BJ (cell line): ENCODE data around the gene CTIF. TPM values are rescaled to one million over a fixed set of nuclear protein-coding genes. Genes with fewer than 3 reads are reported as not detected.

Source experiments
- CTCF ChIA-PET: fragments of 350-600 bp; formaldehyde crosslinking; extraction: SDS; loops from one replicate; lab custom pipeline; 2021; ENCODE audit warnings: antibody characterized with exemption, inconsistent platforms; lab: Yijun Ruan, JAX
- POLR2A ChIA-PET: fragments of 300-600 bp; sonication (Branson Sonifier 250); formaldehyde crosslinking; extraction: SDS; loops from one replicate; lab custom pipeline; 2021; ENCODE audit warnings: antibody characterized with exemption; lab: Charles Lee
- DNase-seq: peaks from one replicate; pipeline ENCODE4 v3.0.0-alpha.2; 2011; ENCODE audit warnings: low read depth
- H3K27me3 ChIP-seq: 2 replicates; pipeline ENCODE4 v1.6.0; 2011; ENCODE audit warnings: low read length; ENCODE audit not compliant: control insufficient read depth, insufficient read depth
- H3K36me3 ChIP-seq: 2 replicates; pipeline ENCODE4 v1.5.1; 2011; ENCODE audit warnings: low read length; ENCODE audit not compliant: control insufficient read depth, insufficient read depth
- H3K4me3 ChIP-seq: 2 replicates; pipeline ENCODE4 v1.5.1; 2011; ENCODE audit warnings: low read depth, mild to moderate bottlenecking, control low read depth, low read length
- polyA plus RNA-seq: library from polyadenylated mRNA; depleted of rRNA; stranded (reverse); fragments of >200 nt; gene quantifications from 2 replicates; pipeline ENCODE4 v1.2.3, GENCODE V29; 2011
- TF ChIP-seq, protein P1 (sequence below): IDR thresholded peaks from 2 replicates; pipeline ENCODE4 v1.5.1; 2011; ENCODE audit warnings: low read depth, mild to moderate bottlenecking, control low read depth, inconsistent platforms, low read length, moderate library complexity; ENCODE audit not compliant: insufficient read depth

Gene CTIF
- polyA plus RNA-seq, 1 experiment: 105 TPM

DNA sequence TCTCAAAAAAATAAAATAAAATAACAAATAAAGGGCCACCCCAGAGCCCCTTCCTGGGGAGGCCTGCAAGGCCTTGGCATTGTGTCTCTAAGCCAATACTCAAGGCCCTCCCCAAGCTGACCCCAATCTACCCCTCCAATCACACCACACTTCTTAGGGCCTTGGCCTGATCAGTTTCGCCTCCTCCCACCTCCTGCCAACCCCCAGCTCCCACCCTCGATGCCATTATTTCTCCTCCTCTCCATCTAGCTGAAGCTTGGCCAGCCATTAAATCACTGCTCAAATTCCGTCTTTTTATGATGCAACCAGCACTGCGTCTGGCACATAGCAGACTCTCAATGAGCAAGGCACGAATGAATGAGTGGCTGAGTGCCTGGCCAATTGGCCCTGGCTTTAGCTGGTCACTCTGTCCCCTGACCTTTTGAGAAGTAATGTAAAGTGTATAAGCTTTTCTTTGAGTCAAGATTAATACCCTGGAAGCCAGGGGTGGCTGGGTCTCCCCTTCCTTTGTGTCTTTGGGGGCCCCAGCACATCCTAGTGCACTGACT is 356.0 kb downstream of the CTIF start:
- Histone ChIP-seq H3K36me3 (no peaks in the 10 kb centered on the region), H3K4me3 (no peak overlapping the region), H3K27me3 (no peaks in the 10 kb centered on the region)
- TF ChIP-seq, protein P1, sequence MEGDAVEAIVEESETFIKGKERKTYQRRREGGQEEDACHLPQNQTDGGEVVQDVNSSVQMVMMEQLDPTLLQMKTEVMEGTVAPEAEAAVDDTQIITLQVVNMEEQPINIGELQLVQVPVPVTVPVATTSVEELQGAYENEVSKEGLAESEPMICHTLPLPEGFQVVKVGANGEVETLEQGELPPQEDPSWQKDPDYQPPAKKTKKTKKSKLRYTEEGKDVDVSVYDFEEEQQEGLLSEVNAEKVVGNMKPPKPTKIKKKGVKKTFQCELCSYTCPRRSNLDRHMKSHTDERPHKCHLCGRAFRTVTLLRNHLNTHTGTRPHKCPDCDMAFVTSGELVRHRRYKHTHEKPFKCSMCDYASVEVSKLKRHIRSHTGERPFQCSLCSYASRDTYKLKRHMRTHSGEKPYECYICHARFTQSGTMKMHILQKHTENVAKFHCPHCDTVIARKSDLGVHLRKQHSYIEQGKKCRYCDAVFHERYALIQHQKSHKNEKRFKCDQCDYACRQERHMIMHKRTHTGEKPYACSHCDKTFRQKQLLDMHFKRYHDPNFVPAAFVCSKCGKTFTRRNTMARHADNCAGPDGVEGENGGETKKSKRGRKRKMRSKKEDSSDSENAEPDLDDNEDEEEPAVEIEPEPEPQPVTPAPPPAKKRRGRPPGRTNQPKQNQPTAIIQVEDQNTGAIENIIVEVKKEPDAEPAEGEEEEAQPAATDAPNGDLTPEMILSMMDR: no peak
- no peak for DNase-seq
- POLR2A ChIA-PET: no interaction called here
- CTCF ChIA-PET: interaction anchor here (0.7 to 1.0 kb wide), 3 partner anchors 10 to 111 kb away, joined by 3 read pairs; no protein-coding TSS in a partner anchor

DNA sequence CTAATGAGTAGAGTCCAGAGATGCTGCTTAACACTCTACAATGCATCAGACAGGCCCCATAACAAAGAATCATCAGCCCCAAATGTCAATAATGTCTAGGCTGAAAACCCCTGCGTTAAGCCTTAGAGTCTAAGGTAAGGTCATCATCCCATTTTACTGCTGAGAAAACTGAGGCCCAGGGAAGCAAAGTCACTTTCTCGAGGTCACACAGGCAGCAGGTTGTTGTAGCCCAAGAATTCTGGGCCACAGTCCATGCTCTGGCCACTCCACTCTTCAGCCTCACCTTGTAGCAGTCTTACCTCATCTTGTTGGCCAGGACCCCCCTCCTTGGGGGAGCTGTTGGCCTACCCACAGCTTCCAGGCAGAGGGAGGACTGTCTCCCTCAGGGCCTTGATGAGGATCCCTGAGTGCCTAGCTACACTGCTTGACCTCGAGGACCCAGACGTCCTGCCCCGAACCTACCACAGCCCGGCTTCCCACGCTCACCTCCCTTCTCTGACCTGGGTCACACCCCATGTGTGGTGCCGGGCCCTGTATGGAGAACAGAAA is 357.6 kb downstream of the CTIF start:
- Histone ChIP-seq H3K27me3 (no peaks in the 10 kb centered on the region), H3K36me3 (no peaks in the 10 kb centered on the region), H3K4me3 (no peak overlapping the region)
- no peak for DNase-seq
- CTCF ChIA-PET: interaction anchor here (0.8 kb wide), 1 partner anchor 11 kb away, joined by 3 read pairs; no protein-coding TSS in a partner anchor
- TF ChIP-seq, protein P1: no peak
- POLR2A ChIA-PET: no interaction called here

DNA sequence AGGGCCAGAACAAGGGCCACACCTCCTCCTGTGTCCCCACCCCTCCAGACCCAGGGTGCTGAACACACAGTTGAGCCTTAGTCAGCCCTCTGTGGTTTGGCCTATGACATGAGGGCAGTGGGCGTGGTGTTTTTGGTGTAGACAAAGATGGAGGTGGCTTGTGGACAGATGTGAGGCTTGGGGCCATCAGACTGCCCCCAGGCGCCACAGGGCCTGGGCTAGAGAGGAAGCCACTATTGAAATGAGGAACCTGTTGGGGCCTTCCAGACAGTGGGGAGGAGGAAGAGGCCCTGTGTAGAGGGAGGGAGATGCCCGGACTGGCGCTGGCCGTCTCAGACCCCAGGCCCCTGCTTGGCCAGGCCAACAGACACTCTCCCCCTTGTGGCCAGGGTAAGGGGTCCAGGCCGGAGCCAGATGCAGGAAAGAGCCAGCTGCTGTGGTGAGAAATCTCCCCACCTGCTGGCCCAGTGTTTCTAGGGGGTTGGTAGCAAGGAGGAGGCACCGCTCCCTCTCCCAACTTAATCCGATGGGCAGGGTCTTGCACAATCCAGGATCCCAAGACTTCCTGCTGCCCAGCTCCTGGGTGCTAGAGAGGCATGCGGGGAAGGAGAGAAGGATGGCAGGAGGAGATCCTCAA is 358.2 kb downstream of the CTIF start:
- ChIA-PET POLR2A (no interaction called here), CTCF (interaction anchor here (0.8 kb wide), 1 partner anchor 12 kb away, joined by 3 read pairs; no protein-coding TSS in a partner anchor)
- DNase-seq: no peak
- Histone ChIP-seq H3K36me3 (no peaks in the 10 kb centered on the region), H3K4me3 (no peak overlapping the region), H3K27me3 (no peaks in the 10 kb centered on the region)
- TF ChIP-seq, protein P1: no peak

DNA sequence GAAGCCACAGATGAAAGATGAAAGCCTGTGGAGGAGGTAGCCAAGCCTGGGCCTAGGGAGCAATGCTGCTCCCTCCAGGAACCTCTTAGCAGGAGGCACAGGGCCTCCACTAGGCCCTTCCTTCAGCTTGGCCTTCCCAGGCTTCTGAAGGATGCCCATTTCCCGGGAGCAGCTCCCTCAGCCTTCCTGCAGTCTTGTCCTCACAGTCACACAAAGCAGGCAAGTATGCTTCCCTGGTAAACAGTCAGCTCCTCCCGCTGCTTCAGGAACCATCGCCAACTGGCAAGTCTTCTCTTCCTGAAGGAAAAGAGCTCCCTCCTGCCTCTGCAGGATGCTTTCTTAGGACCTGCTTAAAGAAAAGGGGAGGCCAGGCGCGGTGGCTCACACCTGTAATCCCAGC is 358.7 kb downstream of the CTIF start:
- no peak for DNase-seq

DNA sequence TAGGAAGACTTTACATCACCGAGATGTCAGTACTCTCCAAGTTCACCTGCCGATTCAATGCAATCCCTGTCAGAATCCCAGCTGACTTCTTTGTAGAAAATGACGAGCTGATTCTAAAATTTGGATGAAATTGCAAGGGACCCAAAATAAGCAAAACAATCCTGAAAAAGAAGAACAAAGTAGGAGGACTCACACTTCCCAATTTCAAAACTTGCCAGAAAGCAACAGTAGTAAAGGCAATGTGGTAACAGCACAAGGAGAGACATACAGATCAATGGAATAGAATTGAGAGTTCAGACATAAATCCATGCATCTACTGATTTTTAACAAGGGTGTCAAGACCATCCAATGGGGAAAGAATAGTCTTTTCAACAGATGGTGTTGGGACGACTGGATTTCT is 359.7 kb downstream of the CTIF start:
- no peaks in the 10 kb centered on the region for H3K27me3 ChIP-seq
- ChIA-PET CTCF (no interaction called here), POLR2A (no interaction called here)
- H3K36me3 ChIP-seq: no peaks in the 10 kb centered on the region
- DNase-seq: no peak
- TF ChIP-seq, protein P1: no peak
- H3K4me3 ChIP-seq: no peak overlapping the region

More for the DNA sequence above, 358.7 kb downstream of the CTIF start:
- TF ChIP-seq, protein P1: no peak
- Histone ChIP-seq H3K27me3 (no peaks in the 10 kb centered on the region), H3K36me3 (no peaks in the 10 kb centered on the region), H3K4me3 (no peak overlapping the region)
- POLR2A ChIA-PET: no interaction called here
- CTCF ChIA-PET: no interaction called here
